Osteoblast (primary cell): Measurements from ENCODE around the gene INPP4B. TPM values are rescaled to one million over a fixed set of nuclear protein-coding genes. Genes with fewer than 3 reads are reported as not detected.

Experiments used
- DNase-seq: peaks from one replicate; pipeline ENCODE4 v3.0.0; 2011; ENCODE audit warnings: low spot score, mixed read lengths; ENCODE audit not compliant: insufficient read length; ENCODE audit errors: missing footprints
- H2AFZ ChIP-seq: 2 replicates; pipeline ENCODE4 v1.6.0; 2011; ENCODE audit warnings: mild to moderate bottlenecking, low read length
- H3K27ac ChIP-seq: 2 replicates; pipeline ENCODE4 v1.5.1; 2011; ENCODE audit warnings: mild to moderate bottlenecking, low read depth, low read length, moderate library complexity
- H3K27me3 ChIP-seq: 2 replicates; pipeline ENCODE4 v1.6.0; 2012; ENCODE audit warnings: mild to moderate bottlenecking, control low read depth, inconsistent platforms, low read length, moderate library complexity; ENCODE audit not compliant: insufficient read depth
- H3K36me3 ChIP-seq: 2 replicates; pipeline ENCODE4 v1.5.1; 2011; ENCODE audit warnings: mild to moderate bottlenecking, low read length, control low read depth, moderate library complexity; ENCODE audit not compliant: insufficient read depth
- H3K4me1 ChIP-seq: 2 replicates; pipeline ENCODE4 v1.5.1; 2011; ENCODE audit warnings: mild to moderate bottlenecking, low read length, control low read depth, moderate library complexity; ENCODE audit not compliant: insufficient read depth
- H3K4me2 ChIP-seq: 2 replicates; pipeline ENCODE4 v1.6.0; 2011; ENCODE audit warnings: mild to moderate bottlenecking, low read length; ENCODE audit not compliant: insufficient read depth
- H3K4me3 ChIP-seq: fragments of 200-600 bp; sonication (generic); 3 replicates; pipeline ENCODE4 v1.5.1; 2012; ENCODE audit warnings: mild to moderate bottlenecking, low read length, inconsistent platforms; ENCODE audit not compliant: insufficient read depth
- H3K79me2 ChIP-seq: 2 replicates; pipeline ENCODE4 v1.6.0; 2012; ENCODE audit warnings: mild to moderate bottlenecking, low read length, control low read depth, inconsistent platforms; ENCODE audit not compliant: insufficient read depth
- H3K9me3 ChIP-seq: 2 replicates; pipeline ENCODE4 v1.5.1; 2011; ENCODE audit warnings: low read depth, low read length, control low read depth
- H4K20me1 ChIP-seq: 2 replicates; pipeline ENCODE4 v1.6.0; 2012; ENCODE audit warnings: mild to moderate bottlenecking, low read length, control low read depth; ENCODE audit not compliant: insufficient read depth
- CTCF ChIP-seq: IDR thresholded peaks from 2 replicates; pipeline ENCODE4 v1.5.1; 2011; ENCODE audit warnings: mild to moderate bottlenecking, low read depth, low read length, moderate library complexity; ENCODE audit errors: extremely low read depth
- total RNA-seq: library from RNA; depleted of rRNA; stranded (reverse); fragments of >200 nt; gene quantifications from 2 replicates; pipeline ENCODE4 v1.2.3, GENCODE V29; 2012

INPP4B gene
- total RNA-seq, 1 donor, result 11.6 TPM

- Histone ChIP-seq H2AFZ (peak overlapping the region; percentile 18), H4K20me1 (no peaks in the 10 kb centered on the region), H3K36me3 (no peaks in the 10 kb centered on the region), H3K4me2 (no peak overlapping the region), H3K79me2 (no peaks in the 10 kb centered on the region), H3K27ac (no peak overlapping the region), H3K9me3 (no peaks in the 10 kb centered on the region), H3K4me3 (no peak overlapping the region), H3K27me3 (no peaks in the 10 kb centered on the region), H3K4me1 (peaks cover 10% of the 10 kb centered on the region)
- DNase-seq, result no peak
- TF ChIP-seq CTCF, result no peak
Measured at GRCh38 chr4:142419712-142420111, 426.4 kb downstream of the INPP4B start.

DNA sequence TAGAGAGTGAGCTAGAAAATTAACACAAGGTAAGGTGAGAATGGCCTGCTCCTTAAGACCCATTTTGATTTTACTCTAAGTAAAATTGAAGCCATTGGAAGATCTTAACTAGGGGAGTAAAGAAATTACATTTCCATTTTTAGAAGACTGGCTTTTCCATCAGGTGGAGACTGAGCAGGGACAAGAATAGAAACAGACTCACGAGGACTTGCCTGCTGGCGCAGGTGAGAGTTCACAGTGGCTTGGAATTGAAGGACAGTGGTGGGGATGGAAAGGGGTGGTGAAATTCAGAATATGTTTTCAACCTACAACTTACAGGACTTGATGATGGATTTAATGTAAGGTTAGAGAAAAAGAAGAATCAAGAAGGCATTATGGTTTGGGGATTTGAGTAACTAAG is 427.4 kb downstream of the INPP4B start:
- Histone ChIP-seq H3K4me1 (peaks cover 10% of the 10 kb centered on the region), H3K79me2 (no peaks in the 10 kb centered on the region), H3K4me2 (no peak overlapping the region), H3K27me3 (no peaks in the 10 kb centered on the region), H2AFZ (no peak overlapping the region), H3K36me3 (no peaks in the 10 kb centered on the region), H3K9me3 (no peaks in the 10 kb centered on the region), H3K4me3 (no peak overlapping the region), H3K27ac (no peak overlapping the region), H4K20me1 (no peaks in the 10 kb centered on the region)
- no peak for DNase-seq
- TF ChIP-seq CTCF, result no peak

DNA sequence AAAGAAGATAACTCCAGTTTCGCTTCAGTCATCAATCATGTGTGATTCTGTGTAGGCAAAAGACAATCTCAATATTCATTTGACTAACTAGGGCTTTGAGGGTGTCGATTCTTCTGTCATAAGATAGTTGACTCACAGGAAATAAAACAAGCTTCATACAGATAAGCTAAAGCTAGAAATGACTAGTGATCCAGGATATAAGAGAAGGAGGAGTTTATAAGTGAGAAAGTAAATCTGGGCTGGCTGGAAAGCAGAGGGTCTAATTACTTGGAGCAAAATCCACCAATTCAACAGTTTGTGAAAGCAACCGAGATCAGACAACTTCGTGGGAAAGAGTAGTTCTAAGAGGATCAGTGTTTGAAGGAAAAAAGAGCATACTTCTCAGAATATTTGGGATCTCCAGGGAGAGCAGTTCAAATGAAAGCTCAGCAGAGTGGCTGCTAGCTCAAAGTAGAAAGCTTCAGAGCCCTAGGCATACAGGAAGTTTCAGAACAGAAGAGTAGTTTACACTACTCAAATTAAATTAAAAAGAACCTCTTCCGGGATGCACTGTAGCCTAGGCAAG is 429.3 kb downstream of the INPP4B start:
- Histone ChIP-seq H3K4me1 (peaks cover 10% of the 10 kb centered on the region), H3K4me2 (peak overlapping the region; percentile 14), H4K20me1 (no peaks in the 10 kb centered on the region), H2AFZ (peak overlapping the region; percentile 49), H3K9me3 (no peaks in the 10 kb centered on the region), H3K36me3 (no peaks in the 10 kb centered on the region), H3K4me3 (peak overlapping the region; percentile 10), H3K79me2 (no peaks in the 10 kb centered on the region), H3K27ac (peak overlapping the region; percentile 27), H3K27me3 (no peaks in the 10 kb centered on the region)
- TF ChIP-seq CTCF, result no peak
- no peak for DNase-seq

DNA sequence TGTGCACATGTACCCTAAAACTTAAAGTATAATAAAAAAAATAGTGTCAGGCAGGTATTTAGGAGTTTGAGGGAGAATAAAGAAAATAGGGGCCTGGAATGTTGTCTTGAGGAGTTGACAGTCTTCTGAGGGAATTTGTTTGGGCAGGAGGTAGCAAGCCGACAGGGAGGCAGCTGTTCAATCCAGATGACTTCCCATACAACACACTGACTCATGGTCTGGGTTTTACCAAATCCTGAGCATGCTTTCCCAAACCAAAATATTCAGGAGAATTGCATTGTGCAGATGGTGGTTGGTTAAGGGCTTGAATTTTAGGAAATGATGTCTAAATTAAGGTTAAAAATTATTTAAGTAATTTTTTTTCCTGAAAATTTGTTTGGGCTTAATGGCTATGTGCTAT is 430.0 kb downstream of the INPP4B start:
- Histone ChIP-seq H3K4me2 (no peak overlapping the region), H3K4me1 (peaks cover 10% of the 10 kb centered on the region), H3K36me3 (no peaks in the 10 kb centered on the region), H4K20me1 (no peaks in the 10 kb centered on the region), H3K9me3 (no peaks in the 10 kb centered on the region), H3K4me3 (no peak overlapping the region), H3K27ac (peak overlapping the region; percentile 27), H2AFZ (no peak overlapping the region), H3K27me3 (no peaks in the 10 kb centered on the region), H3K79me2 (no peaks in the 10 kb centered on the region)
- TF ChIP-seq CTCF, result no peak
- DNase-seq, result no peak
